ENCODE results near the gene PLK3. TPM values are rescaled to one million over a fixed set of nuclear protein-coding genes. Genes with fewer than 3 reads are reported as not detected.
A peak's percentile ranks its signal among the peaks of the same experiment; 100 is the strongest.

PLK3 gene
- total and polyA plus RNA-seq, 2 of the 4 experiments (the other 2 are of a cell fraction), result 15.8 to 51.6 TPM

DNA sequence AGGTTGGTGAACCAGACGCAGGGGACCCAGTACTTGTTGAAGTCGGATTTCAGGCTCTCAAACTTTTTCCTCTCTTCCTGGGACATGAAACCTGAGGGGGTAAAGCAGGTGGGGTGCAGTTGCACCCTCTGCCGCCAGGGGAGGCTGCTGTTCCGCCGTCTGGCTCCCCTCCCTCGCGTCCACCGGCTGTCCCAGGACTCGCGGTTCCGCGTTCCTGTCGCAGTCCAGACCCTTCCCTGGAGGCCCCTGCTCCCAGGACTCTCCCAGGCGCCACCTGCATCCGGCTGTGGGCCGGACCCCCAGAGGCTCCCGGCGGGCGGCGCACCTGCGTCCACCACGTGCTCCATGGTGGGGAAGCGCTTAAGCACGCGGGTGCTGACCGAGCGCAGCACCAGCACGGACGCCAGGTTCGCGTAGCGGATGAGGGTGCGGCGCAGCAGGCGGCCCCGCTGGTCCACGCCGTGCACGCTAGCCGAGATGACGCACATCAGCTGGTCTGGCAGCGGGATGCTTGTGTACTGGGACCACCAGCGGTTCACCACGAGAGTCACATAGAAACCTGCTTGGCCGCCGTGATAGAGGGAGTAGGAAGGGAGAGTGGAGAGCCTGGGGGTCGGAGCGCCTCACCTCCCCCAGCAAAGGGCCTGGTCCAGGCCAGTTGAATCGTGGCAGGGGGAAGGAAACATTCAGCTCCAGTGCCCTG lies 13.9 kb upstream of the PLK3 start:
- peak; percentile 59 for DNase-seq
- Histone ChIP-seq H4K5ac (ENCODE audit: low read depth, low read length) (peak overlapping the region; percentile 14; the same call in 1 of the 2 replicates), H2BK120ac (ENCODE audit: low read depth, low read length) (no peak overlapping the region), H4K91ac (ENCODE audit: insufficient read depth, low read depth, low read length) (no peak overlapping the region), H3K56ac (ENCODE audit: extremely low read depth, insufficient read depth, low read length) (no peak overlapping the region), H3K27me3 (ENCODE audit: control insufficient read depth, insufficient read depth, low read length) (peaks cover 2% of the 10 kb centered on the region; the same call in 1 of the 2 replicates), H3K9ac (ENCODE audit: low read depth, low read length) (no peak overlapping the region), H2BK15ac (ENCODE audit: low read depth, low read length) (no peak overlapping the region), H3K36me3 (ENCODE audit: control insufficient read depth, insufficient read depth, low read length) (peaks cover under 1% of the 10 kb centered on the region; the same call in 1 of the 2 replicates), H2AK9ac (replicated peaks; ENCODE audit: low read depth, low read length, poor library complexity) (peak overlapping the region; percentile 92), H4K20me1 (ENCODE audit: insufficient read depth, low read length) (0 out of 2 replicates have a peak, but pooled peaks cover under 1% of the 10 kb centered on the region), H3K4me1 (ENCODE audit: control insufficient read depth, insufficient read depth, low read length) (peaks cover 8% of the 10 kb centered on the region; the same call in 1 of the 2 replicates), H3K23ac (ENCODE audit: low read depth, low read length) (no peak overlapping the region), H2AFZ (replicated peaks; ENCODE audit: low read length, poor library complexity) (peak overlapping the region; percentile 95), H2BK20ac (ENCODE audit: low read depth, low read length) (no peak overlapping the region), H3K9me1 (ENCODE audit: insufficient read depth, low read length) (no peaks in the 10 kb centered on the region), H2BK5ac (ENCODE audit: low read depth, low read length, poor library complexity, severe bottlenecking) (no peak overlapping the region), H3K4me2 (ENCODE audit: low read depth, low read length) (peak overlapping the region; percentile 58), H3K18ac (ENCODE audit: low read depth, low read length) (no peak overlapping the region), H2AK5ac (ENCODE audit: low read depth, low read length) (peak overlapping the region; percentile 70), H3K4me3 (ENCODE audit: insufficient read depth, low read depth, low read length) (peak overlapping the region; percentile 36; the same call in 1 of the 2 replicates), H4K8ac (ENCODE audit: low read depth in 2 of 2, low read length in 2 of 2) (peak overlapping the region in 1 of 2 experiments; percentile 79; a peak in 2 of 4 replicates), H3K14ac (replicated peaks; ENCODE audit: low read depth, low read length) (no peak overlapping the region), H3K79me1 (ENCODE audit: low read depth in 1 of 2, low read length in 2 of 2) (peaks cover 0 to 1% of the 10 kb centered on the region in 2 experiments; a peak in 1 of 4 replicates), H3K27ac (ENCODE audit: insufficient read depth, low read length) (no peak overlapping the region), H3K4ac (ENCODE audit: low read depth, low read length) (0 out of 2 replicates have a peak overlapping the region, but pooled peaks have one; percentile 0), H3K9me3 (ENCODE audit: control insufficient read depth, insufficient read depth, low read length) (no peaks in the 10 kb centered on the region)
- 17% methylated on average over 30 of the region's 49 CpGs; no CpG with 5 or more reads in 1 of the 2 experiments for WGBS, 2 experiments (ENCODE audit: extremely low coverage in 2 of 2, insufficient read length in 1 of 2)
- in situ Hi-C loops (cut with MboI; ENCODE audit: low sequenced_read_pairs) (no loop called here), dilution Hi-C loops (cut with HindIII; ENCODE audit: low sequenced_read_pairs, unreplicated experiment) (no loop called here), intact Hi-C loops (cut with micrococcal nuclease) (no loop called here)
- TF ChIP-seq MAZ (IDR thresholded peaks at IDR 0.05; ENCODE audit: borderline replicate concordance, low read depth, low read length), result no peak
- TF ChIP-seq RAD21 (IDR thresholded peaks at IDR 0.05; ENCODE audit: low read length), result peak; percentile 83
- no peak for TF ChIP-seq NFE2L2 (IDR thresholded peaks at IDR 0.05; ENCODE audit: low read depth, low read length)
- TF ChIP-seq, protein P1, sequence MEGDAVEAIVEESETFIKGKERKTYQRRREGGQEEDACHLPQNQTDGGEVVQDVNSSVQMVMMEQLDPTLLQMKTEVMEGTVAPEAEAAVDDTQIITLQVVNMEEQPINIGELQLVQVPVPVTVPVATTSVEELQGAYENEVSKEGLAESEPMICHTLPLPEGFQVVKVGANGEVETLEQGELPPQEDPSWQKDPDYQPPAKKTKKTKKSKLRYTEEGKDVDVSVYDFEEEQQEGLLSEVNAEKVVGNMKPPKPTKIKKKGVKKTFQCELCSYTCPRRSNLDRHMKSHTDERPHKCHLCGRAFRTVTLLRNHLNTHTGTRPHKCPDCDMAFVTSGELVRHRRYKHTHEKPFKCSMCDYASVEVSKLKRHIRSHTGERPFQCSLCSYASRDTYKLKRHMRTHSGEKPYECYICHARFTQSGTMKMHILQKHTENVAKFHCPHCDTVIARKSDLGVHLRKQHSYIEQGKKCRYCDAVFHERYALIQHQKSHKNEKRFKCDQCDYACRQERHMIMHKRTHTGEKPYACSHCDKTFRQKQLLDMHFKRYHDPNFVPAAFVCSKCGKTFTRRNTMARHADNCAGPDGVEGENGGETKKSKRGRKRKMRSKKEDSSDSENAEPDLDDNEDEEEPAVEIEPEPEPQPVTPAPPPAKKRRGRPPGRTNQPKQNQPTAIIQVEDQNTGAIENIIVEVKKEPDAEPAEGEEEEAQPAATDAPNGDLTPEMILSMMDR (conservative IDR thresholded peaks at IDR 0.05; ENCODE audit: low read depth, low read length), result peak; percentile 83
- peak; percentile 57 for TF ChIP-seq SMC3 (IDR thresholded peaks at IDR 0.05; ENCODE audit: low read depth, low read length)
- TF ChIP-seq, protein P2, sequence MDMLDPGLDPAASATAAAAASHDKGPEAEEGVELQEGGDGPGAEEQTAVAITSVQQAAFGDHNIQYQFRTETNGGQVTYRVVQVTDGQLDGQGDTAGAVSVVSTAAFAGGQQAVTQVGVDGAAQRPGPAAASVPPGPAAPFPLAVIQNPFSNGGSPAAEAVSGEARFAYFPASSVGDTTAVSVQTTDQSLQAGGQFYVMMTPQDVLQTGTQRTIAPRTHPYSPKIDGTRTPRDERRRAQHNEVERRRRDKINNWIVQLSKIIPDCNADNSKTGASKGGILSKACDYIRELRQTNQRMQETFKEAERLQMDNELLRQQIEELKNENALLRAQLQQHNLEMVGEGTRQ (IDR thresholded peaks at IDR 0.05; ENCODE audit: low read depth, low read length), result peak; percentile 28; the same call in 1 of the 2 replicates
- ChIA-PET CTCF (interaction anchor here (1.4 kb wide), 1 partner anchor 13 kb away, joined by 9 read pairs; the partner anchor contains the start of gene PLK3), POLR2A (ENCODE audit: unreplicated experiment) (no interaction called here)
- ATAC-seq (ENCODE audit: low read depth), result peak; percentile 77
- no TSS peak for BruUV-seq (replicated peaks)
